Measurements from ENCODE around the gene PDE3A. TPM values are rescaled to one million over a fixed set of nuclear protein-coding genes. Genes with fewer than 3 reads are reported as not detected.

Gene PDE3A
- total RNA-seq, 1 experiment from 2014 or later = 2.8 TPM

DNA sequence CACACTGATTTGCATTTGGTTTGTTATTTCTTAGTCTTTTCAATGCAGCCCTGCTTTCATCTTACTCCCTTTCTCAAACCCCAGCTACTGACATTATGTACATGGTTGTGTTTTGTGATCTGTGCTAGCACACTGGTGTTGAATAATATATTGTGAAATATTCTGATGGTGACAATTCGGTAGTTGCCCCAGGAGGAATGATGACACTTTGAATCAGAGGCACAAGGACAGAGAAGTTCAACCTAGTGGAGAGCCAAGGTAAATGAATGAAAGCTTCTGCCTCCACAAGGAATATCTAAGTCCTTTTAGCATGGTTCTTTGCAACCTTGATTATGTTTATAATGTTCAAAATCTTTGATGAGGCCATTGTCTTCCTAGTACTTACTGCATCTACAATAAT is 159.9 kb downstream of the PDE3A start:
- peak; percentile 50 for ATAC-seq
- H3K27ac Mint-ChIP-seq = no peak overlapping the region
- H3K36me3 Mint-ChIP-seq = no peaks in the 10 kb centered on the region

DNA sequence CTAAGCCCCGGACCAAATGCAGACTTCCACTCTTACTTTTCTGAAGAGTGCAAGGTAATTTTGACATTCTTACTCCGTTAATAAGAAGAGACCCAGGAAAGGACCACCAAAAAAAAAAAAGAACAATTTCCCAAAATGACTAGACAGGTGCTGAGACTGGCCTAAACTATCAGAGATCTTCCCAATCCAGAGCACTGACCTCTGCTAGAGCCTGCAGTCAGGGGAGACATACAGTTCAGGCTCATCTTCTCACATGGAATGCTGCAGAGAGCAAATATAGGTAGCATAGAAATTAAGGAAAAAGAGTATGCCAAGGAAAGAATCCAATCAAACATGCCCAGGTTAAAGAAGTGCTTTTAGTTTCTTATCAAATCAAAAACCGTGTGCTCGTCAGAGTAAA is 177.9 kb downstream of the PDE3A start:
- DNase-seq (ENCODE audit: low spot score) (no peak), ATAC-seq (no peak)
- no peak overlapping the region for H3K4me3 Mint-ChIP-seq
- peaks cover under 1% of the 10 kb centered on the region; the same call in 1 of the 2 replicates for H3K9me3 Mint-ChIP-seq
- no peaks in the 10 kb centered on the region for H3K4me1 Mint-ChIP-seq
- no peak overlapping the region for H3K27ac Mint-ChIP-seq
- ChIA-PET POLR2A (no interaction called here), CTCF (no interaction called here)
- H3K27me3 Mint-ChIP-seq (ENCODE audit: low read depth) = no peaks in the 10 kb centered on the region
- H3K36me3 Mint-ChIP-seq = no peaks in the 10 kb centered on the region
- TF ChIP-seq NR3C1 (CRISPR knock-in tag; conservative IDR thresholded peaks at IDR 0.05; ENCODE audit: low read depth) (no peak), ZNF263 (CRISPR knock-in tag; IDR thresholded peaks at IDR 0.05; ENCODE audit: low read depth) (no peak), CBFB (CRISPR knock-in tag; IDR thresholded peaks at IDR 0.05; ENCODE audit: low read depth) (no peak), CREB1 (CRISPR knock-in tag; IDR thresholded peaks at IDR 0.05) (no peak), KAT7 (CRISPR knock-in tag; IDR thresholded peaks at IDR 0.05; ENCODE audit: borderline replicate concordance) (no peak), NR1H2 (CRISPR knock-in tag; IDR thresholded peaks at IDR 0.05) (no peak)
- TF ChIP-seq, protein P1, sequence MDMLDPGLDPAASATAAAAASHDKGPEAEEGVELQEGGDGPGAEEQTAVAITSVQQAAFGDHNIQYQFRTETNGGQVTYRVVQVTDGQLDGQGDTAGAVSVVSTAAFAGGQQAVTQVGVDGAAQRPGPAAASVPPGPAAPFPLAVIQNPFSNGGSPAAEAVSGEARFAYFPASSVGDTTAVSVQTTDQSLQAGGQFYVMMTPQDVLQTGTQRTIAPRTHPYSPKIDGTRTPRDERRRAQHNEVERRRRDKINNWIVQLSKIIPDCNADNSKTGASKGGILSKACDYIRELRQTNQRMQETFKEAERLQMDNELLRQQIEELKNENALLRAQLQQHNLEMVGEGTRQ (CRISPR knock-in tag; IDR thresholded peaks at IDR 0.05) = no peak
- TF ChIP-seq, protein P2, sequence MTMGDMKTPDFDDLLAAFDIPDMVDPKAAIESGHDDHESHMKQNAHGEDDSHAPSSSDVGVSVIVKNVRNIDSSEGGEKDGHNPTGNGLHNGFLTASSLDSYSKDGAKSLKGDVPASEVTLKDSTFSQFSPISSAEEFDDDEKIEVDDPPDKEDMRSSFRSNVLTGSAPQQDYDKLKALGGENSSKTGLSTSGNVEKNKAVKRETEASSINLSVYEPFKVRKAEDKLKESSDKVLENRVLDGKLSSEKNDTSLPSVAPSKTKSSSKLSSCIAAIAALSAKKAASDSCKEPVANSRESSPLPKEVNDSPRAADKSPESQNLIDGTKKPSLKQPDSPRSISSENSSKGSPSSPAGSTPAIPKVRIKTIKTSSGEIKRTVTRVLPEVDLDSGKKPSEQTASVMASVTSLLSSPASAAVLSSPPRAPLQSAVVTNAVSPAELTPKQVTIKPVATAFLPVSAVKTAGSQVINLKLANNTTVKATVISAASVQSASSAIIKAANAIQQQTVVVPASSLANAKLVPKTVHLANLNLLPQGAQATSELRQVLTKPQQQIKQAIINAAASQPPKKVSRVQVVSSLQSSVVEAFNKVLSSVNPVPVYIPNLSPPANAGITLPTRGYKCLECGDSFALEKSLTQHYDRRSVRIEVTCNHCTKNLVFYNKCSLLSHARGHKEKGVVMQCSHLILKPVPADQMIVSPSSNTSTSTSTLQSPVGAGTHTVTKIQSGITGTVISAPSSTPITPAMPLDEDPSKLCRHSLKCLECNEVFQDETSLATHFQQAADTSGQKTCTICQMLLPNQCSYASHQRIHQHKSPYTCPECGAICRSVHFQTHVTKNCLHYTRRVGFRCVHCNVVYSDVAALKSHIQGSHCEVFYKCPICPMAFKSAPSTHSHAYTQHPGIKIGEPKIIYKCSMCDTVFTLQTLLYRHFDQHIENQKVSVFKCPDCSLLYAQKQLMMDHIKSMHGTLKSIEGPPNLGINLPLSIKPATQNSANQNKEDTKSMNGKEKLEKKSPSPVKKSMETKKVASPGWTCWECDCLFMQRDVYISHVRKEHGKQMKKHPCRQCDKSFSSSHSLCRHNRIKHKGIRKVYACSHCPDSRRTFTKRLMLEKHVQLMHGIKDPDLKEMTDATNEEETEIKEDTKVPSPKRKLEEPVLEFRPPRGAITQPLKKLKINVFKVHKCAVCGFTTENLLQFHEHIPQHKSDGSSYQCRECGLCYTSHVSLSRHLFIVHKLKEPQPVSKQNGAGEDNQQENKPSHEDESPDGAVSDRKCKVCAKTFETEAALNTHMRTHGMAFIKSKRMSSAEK (CRISPR knock-in tag; IDR thresholded peaks at IDR 0.05; ENCODE audit: borderline replicate concordance) = no peak
- TF ChIP-seq, protein P3, sequence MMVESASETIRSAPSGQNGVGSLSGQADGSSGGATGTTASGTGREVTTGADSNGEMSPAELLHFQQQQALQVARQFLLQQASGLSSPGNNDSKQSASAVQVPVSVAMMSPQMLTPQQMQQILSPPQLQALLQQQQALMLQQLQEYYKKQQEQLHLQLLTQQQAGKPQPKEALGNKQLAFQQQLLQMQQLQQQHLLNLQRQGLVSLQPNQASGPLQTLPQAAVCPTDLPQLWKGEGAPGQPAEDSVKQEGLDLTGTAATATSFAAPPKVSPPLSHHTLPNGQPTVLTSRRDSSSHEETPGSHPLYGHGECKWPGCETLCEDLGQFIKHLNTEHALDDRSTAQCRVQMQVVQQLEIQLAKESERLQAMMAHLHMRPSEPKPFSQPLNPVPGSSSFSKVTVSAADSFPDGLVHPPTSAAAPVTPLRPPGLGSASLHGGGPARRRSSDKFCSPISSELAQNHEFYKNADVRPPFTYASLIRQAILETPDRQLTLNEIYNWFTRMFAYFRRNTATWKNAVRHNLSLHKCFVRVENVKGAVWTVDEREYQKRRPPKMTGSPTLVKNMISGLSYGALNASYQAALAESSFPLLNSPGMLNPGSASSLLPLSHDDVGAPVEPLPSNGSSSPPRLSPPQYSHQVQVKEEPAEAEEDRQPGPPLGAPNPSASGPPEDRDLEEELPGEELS (CRISPR knock-in tag; IDR thresholded peaks at IDR 0.05) = no peak
- TF ChIP-seq, protein P4, sequence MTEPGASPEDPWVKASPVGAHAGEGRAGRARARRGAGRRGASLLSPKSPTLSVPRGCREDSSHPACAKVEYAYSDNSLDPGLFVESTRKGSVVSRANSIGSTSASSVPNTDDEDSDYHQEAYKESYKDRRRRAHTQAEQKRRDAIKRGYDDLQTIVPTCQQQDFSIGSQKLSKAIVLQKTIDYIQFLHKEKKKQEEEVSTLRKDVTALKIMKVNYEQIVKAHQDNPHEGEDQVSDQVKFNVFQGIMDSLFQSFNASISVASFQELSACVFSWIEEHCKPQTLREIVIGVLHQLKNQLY (CRISPR knock-in tag; IDR thresholded peaks at IDR 0.05) = no peak
- TF ChIP-seq, protein P5, sequence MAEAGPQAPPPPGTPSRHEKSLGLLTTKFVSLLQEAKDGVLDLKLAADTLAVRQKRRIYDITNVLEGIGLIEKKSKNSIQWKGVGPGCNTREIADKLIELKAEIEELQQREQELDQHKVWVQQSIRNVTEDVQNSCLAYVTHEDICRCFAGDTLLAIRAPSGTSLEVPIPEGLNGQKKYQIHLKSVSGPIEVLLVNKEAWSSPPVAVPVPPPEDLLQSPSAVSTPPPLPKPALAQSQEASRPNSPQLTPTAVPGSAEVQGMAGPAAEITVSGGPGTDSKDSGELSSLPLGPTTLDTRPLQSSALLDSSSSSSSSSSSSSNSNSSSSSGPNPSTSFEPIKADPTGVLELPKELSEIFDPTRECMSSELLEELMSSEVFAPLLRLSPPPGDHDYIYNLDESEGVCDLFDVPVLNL (CRISPR knock-in tag; IDR thresholded peaks at IDR 0.05; ENCODE audit: borderline replicate concordance, low read depth) = no peak
- TF ChIP-seq, protein P6, sequence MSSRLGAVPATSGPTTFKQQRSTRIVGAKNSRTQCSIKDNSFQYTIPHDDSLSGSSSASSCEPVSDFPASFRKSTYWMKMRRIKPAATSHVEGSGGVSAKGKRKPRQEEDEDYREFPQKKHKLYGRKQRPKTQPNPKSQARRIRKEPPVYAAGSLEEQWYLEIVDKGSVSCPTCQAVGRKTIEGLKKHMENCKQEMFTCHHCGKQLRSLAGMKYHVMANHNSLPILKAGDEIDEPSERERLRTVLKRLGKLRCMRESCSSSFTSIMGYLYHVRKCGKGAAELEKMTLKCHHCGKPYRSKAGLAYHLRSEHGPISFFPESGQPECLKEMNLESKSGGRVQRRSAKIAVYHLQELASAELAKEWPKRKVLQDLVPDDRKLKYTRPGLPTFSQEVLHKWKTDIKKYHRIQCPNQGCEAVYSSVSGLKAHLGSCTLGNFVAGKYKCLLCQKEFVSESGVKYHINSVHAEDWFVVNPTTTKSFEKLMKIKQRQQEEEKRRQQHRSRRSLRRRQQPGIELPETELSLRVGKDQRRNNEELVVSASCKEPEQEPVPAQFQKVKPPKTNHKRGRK (CRISPR knock-in tag; IDR thresholded peaks at IDR 0.05; ENCODE audit: borderline replicate concordance) = no peak
- TF ChIP-seq, protein P7, sequence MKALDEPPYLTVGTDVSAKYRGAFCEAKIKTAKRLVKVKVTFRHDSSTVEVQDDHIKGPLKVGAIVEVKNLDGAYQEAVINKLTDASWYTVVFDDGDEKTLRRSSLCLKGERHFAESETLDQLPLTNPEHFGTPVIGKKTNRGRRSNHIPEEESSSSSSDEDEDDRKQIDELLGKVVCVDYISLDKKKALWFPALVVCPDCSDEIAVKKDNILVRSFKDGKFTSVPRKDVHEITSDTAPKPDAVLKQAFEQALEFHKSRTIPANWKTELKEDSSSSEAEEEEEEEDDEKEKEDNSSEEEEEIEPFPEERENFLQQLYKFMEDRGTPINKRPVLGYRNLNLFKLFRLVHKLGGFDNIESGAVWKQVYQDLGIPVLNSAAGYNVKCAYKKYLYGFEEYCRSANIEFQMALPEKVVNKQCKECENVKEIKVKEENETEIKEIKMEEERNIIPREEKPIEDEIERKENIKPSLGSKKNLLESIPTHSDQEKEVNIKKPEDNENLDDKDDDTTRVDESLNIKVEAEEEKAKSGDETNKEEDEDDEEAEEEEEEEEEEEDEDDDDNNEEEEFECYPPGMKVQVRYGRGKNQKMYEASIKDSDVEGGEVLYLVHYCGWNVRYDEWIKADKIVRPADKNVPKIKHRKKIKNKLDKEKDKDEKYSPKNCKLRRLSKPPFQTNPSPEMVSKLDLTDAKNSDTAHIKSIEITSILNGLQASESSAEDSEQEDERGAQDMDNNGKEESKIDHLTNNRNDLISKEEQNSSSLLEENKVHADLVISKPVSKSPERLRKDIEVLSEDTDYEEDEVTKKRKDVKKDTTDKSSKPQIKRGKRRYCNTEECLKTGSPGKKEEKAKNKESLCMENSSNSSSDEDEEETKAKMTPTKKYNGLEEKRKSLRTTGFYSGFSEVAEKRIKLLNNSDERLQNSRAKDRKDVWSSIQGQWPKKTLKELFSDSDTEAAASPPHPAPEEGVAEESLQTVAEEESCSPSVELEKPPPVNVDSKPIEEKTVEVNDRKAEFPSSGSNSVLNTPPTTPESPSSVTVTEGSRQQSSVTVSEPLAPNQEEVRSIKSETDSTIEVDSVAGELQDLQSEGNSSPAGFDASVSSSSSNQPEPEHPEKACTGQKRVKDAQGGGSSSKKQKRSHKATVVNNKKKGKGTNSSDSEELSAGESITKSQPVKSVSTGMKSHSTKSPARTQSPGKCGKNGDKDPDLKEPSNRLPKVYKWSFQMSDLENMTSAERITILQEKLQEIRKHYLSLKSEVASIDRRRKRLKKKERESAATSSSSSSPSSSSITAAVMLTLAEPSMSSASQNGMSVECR (CRISPR knock-in tag; IDR thresholded peaks at IDR 0.05; ENCODE audit: borderline replicate concordance) = no peak

More for the DNA sequence above, 159.9 kb downstream of the PDE3A start:
- DNase-seq (ENCODE audit: low spot score) = no peak
- peaks cover 38% of the 10 kb centered on the region for H3K4me1 Mint-ChIP-seq
- H3K9me3 Mint-ChIP-seq = no peaks in the 10 kb centered on the region
- H3K27me3 Mint-ChIP-seq (ENCODE audit: low read depth) = no peaks in the 10 kb centered on the region
- CTCF ChIA-PET = no interaction called here
- no peak for TF ChIP-seq GABPB1 (CRISPR knock-in tag; IDR thresholded peaks at IDR 0.05)
- TF ChIP-seq, protein P4 (CRISPR knock-in tag; IDR thresholded peaks at IDR 0.05) = no peak
- no peak for TF ChIP-seq ZNF121 (CRISPR knock-in tag; IDR thresholded peaks at IDR 0.05)
- no peak for TF ChIP-seq OVOL2 (CRISPR knock-in tag; IDR thresholded peaks at IDR 0.05; ENCODE audit: borderline replicate concordance)
- TF ChIP-seq ATF1 (CRISPR knock-in tag; IDR thresholded peaks at IDR 0.05) = no peak
- no peak for TF ChIP-seq NR3C1 (CRISPR knock-in tag; conservative IDR thresholded peaks at IDR 0.05; ENCODE audit: low read depth)
- no peak for TF ChIP-seq TP53 (CRISPR knock-in tag; IDR thresholded peaks at IDR 0.05)
- no peak for TF ChIP-seq ZBTB21 (CRISPR knock-in tag; IDR thresholded peaks at IDR 0.05; ENCODE audit: borderline replicate concordance)
- TF ChIP-seq MYBL2 (CRISPR knock-in tag; IDR thresholded peaks at IDR 0.05) = no peak
- TF ChIP-seq JAZF1 (CRISPR knock-in tag; IDR thresholded peaks at IDR 0.05) = no peak
- no peak overlapping the region for H3K4me3 Mint-ChIP-seq
- POLR2A ChIA-PET = no interaction called here
